Neural progenitor cell (in vitro differentiated cells): ENCODE data around the gene FAM25A.
"Not testable (repeated sequence)": the region's sequence is repeated elsewhere in the genome, so short reads cannot be mapped to it uniquely, and the experiment has no call there.

Source experiments
- EZH2 ChIP-seq: fragments of 200-600 bp; sonication (generic); IDR thresholded peaks from 2 replicates; pipeline ENCODE4 v1.6.1; 2017; ENCODE audit warnings: antibody characterized with exemption, mild to moderate bottlenecking, moderate library complexity
- EZH2phosphoT487 ChIP-seq: fragments of 200-600 bp; sonication (generic); IDR thresholded peaks from 2 replicates; pipeline ENCODE4 v1.6.1; 2017; ENCODE audit warnings: antibody characterized with exemption
- TF ChIP-seq, protein P1 (sequence below): fragments of 200-600 bp; sonication (generic); IDR thresholded peaks from 2 replicates; pipeline ENCODE4 v1.5.1; 2017; ENCODE audit warnings: antibody characterized with exemption, mild to moderate bottlenecking

DNA sequence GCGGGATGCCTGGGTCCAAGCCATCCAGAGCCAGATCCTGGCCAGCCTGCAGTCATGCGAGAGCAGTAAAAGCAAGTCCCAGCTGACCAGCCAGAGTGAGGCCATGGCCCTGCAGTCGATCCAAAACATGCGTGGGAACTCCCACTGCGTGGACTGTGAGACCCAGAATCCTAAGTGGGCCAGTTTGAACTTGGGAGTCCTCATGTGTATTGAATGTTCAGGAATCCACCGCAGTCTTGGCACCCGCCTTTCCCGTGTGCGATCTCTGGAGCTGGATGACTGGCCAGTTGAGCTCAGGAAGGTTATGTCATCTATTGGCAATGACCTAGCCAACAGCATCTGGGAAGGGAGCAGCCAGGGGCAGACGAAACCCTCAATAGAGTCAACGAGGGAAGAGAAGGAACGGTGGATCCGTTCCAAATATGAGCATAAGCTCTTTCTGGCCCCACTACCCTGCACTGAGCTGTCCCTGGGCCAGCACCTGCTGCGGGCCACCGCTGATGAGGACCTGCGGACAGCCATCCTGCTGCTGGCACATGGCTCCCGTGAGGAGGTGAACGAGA, 10.9 kb upstream of the FAM25A start:
- TF ChIP-seq, protein P1, sequence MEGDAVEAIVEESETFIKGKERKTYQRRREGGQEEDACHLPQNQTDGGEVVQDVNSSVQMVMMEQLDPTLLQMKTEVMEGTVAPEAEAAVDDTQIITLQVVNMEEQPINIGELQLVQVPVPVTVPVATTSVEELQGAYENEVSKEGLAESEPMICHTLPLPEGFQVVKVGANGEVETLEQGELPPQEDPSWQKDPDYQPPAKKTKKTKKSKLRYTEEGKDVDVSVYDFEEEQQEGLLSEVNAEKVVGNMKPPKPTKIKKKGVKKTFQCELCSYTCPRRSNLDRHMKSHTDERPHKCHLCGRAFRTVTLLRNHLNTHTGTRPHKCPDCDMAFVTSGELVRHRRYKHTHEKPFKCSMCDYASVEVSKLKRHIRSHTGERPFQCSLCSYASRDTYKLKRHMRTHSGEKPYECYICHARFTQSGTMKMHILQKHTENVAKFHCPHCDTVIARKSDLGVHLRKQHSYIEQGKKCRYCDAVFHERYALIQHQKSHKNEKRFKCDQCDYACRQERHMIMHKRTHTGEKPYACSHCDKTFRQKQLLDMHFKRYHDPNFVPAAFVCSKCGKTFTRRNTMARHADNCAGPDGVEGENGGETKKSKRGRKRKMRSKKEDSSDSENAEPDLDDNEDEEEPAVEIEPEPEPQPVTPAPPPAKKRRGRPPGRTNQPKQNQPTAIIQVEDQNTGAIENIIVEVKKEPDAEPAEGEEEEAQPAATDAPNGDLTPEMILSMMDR, result not testable (repeated sequence)
- not testable (repeated sequence) for TF ChIP-seq EZH2, EZH2phosphoT487
